GM12874 (cell line): ENCODE results near the gene SCAF11.

Experiments used
- CTCF ChIP-seq: IDR thresholded peaks from 2 replicates; pipeline ENCODE4 v1.5.1; 2011; ENCODE audit warnings: low read depth, mild to moderate bottlenecking, control low read depth, low read length, moderate library complexity; ENCODE audit not compliant: insufficient read depth

The SCAF11 gene

GRCh38 chr12:45974171-45974719 lies 16.1 kb downstream of the SCAF11 start:
- no peak for TF ChIP-seq CTCF

- TF ChIP-seq CTCF = no peak
These were observed 16.8 kb downstream of the SCAF11 start for GRCh38 chr12:45973526-45973925.

- no peak for TF ChIP-seq CTCF
These were observed 20.0 kb downstream of the SCAF11 start for GRCh38 chr12:45970391-45970790.

- no peak for TF ChIP-seq CTCF
These were observed 21.3 kb downstream of the SCAF11 start for GRCh38 chr12:45969084-45969483.

GRCh38 chr12:45966486-45966885 lies 23.9 kb downstream of the SCAF11 start:
- no peak for TF ChIP-seq CTCF

GRCh38 chr12:45962553-45963325 lies 27.6 kb downstream of the SCAF11 start:
- no peak for TF ChIP-seq CTCF

- TF ChIP-seq CTCF = no peak
These were observed 30.6 kb downstream of the SCAF11 start for GRCh38 chr12:45959728-45960127.
